RWPE1 (cell line): ENCODE measurements around the gene AREL1.

ENCODE experiments used
- CTCF ChIA-PET: fragments of 350-600 bp; sonication (Branson Sonifier 250); formaldehyde crosslinking; extraction: SDS; loops from one replicate; lab custom pipeline; 2021; lab: Yijun Ruan, JAX
- POLR2A ChIA-PET: fragments of 400-600 bp; formaldehyde crosslinking; extraction: SDS; loops from one replicate; lab custom pipeline; 2020; ENCODE audit warnings: antibody characterized with exemption; ENCODE audit not compliant: low non-redundant PET; lab: Yijun Ruan, JAX
- DNase-seq: peaks from one replicate; pipeline ENCODE4 v3.0.0; 2012; ENCODE audit warnings: low spot score
- H3K27ac ChIP-seq: fragments of 450-650 bp; 2 replicates; pipeline ENCODE4 v1.5.1; 2017
- CTCF ChIP-seq: fragments of 450-650 bp; conservative IDR thresholded peaks from 2 replicates; pipeline ENCODE4 v1.5.1; 2017; ENCODE audit warnings: low read depth, mild to moderate bottlenecking

AREL1 gene

GRCh38 chr14:74695406-74695805 lies 17.5 kb downstream of the AREL1 start:
- ChIA-PET CTCF (no interaction called here), POLR2A (no interaction called here)
- no peak for TF ChIP-seq CTCF

GRCh38 chr14:74693191-74693590 lies 19.7 kb downstream of the AREL1 start:
- H3K27ac ChIP-seq = no peak overlapping the region
- TF ChIP-seq CTCF = no peak
- no peak for DNase-seq
- ChIA-PET CTCF (no interaction called here), POLR2A (no interaction called here)

More at GRCh38 chr14:74695406-74695805, 17.5 kb downstream of the AREL1 start:
- no peak overlapping the region for H3K27ac ChIP-seq
- DNase-seq = no peak

- ChIA-PET POLR2A (no interaction called here), CTCF (interaction anchor here (0.9 kb wide), 1 partner anchor 103 kb away, joined by 4 read pairs; no protein-coding TSS in a partner anchor)
- no peak for TF ChIP-seq CTCF
- no peak overlapping the region for H3K27ac ChIP-seq
- no peak for DNase-seq
Observed at GRCh38 chr14:74691456-74691855, 21.4 kb downstream of the AREL1 start.

- no peak overlapping the region for H3K27ac ChIP-seq
- no peak for DNase-seq
- ChIA-PET POLR2A (no interaction called here), CTCF (interaction anchor here (0.5 to 1.0 kb wide), 2 partner anchors 77 to 332 kb away, joined by 3 read pairs; no protein-coding TSS in a partner anchor)
- no peak for TF ChIP-seq CTCF
Observed at GRCh38 chr14:74685921-74686678, 26.8 kb downstream of the AREL1 start.

GRCh38 chr14:74685056-74685455 lies 27.8 kb downstream of the AREL1 start:
- no peak for DNase-seq
- no peak overlapping the region for H3K27ac ChIP-seq
- ChIA-PET POLR2A (no interaction called here), CTCF (interaction anchor here (1.0 kb wide), 1 partner anchor 76 kb away, joined by 3 read pairs; no protein-coding TSS in a partner anchor)
- TF ChIP-seq CTCF = no peak

- no peak for DNase-seq
- no peak for TF ChIP-seq CTCF
- POLR2A ChIA-PET = no interaction called here
- CTCF ChIA-PET = interaction anchor here (1.2 kb wide), 1 partner anchor 75 kb away, joined by 3 read pairs; no protein-coding TSS in a partner anchor
- H3K27ac ChIP-seq = no peak overlapping the region
Observed at GRCh38 chr14:74684434-74684833, 28.4 kb downstream of the AREL1 start.
